H1 (cell line): Measurements from ENCODE around the gene ST3GAL2. TPM values are rescaled to one million over a fixed set of nuclear protein-coding genes. Genes with fewer than 3 reads are reported as not detected.
A peak's percentile ranks its signal among the peaks of the same experiment; 100 is the strongest.

ENCODE experiments used
- BACH1 ChIP-seq: IDR thresholded peaks from 2 replicates; pipeline ENCODE4 v1.6.1; 2012; ENCODE audit warnings: low read length, improper control_type of control experiment
- CHD2 ChIP-seq: IDR thresholded peaks from 2 replicates; pipeline ENCODE4 v1.6.1; 2012; ENCODE audit warnings: low read length, improper control_type of control experiment
- CREB1 ChIP-seq: IDR thresholded peaks from 2 replicates; pipeline ENCODE4 v1.6.1; 2012; ENCODE audit warnings: inconsistent platforms
- CTCF ChIP-seq, 3 experiments: IDR thresholded peaks; 1 replicate in 2 of 3; 2 replicates in 1 of 3; pipeline versions ENCODE4 v1.5.1 to v1.6.1; 2011; ENCODE audit warnings: low read length in 3 of 3, mild to moderate bottlenecking in 3 of 3, inconsistent platforms in 2 of 3, low read depth in 1 of 3, moderate library complexity in 1 of 3; ENCODE audit not compliant: insufficient read depth in 1 of 3; ENCODE audit errors: control extremely low read depth in 1 of 3
- GABPA ChIP-seq: IDR thresholded peaks from 2 replicates; pipeline ENCODE4 v1.6.1; 2011; ENCODE audit warnings: mild to moderate bottlenecking, low read length, moderate library complexity, borderline replicate concordance; ENCODE audit not compliant: insufficient read depth
- POLR2A ChIP-seq, 2 experiments: IDR thresholded peaks; 1 replicate in 1 of 2; 2 replicates in 1 of 2; pipeline ENCODE4 v1.6.1; 2011; ENCODE audit warnings: low read depth in 2 of 2, low read length in 2 of 2, mild to moderate bottlenecking in 2 of 2; ENCODE audit errors: control extremely low read depth in 1 of 2
- POLR2AphosphoS5 ChIP-seq: IDR thresholded peaks from 2 replicates; pipeline ENCODE4 v1.6.1; 2011; ENCODE audit warnings: low read depth, low read length
- RAD21 ChIP-seq, 2 experiments: IDR thresholded peaks in 1 of 2; conservative IDR thresholded peaks in 1 of 2; 2 replicates each; pipeline ENCODE4 v1.6.1; 2011; ENCODE audit warnings: low read depth in 2 of 2, low read length in 2 of 2, improper control_type of control experiment in 1 of 2, inconsistent platforms in 1 of 2, mild to moderate bottlenecking in 1 of 2, moderate library complexity in 1 of 2
- SAP30 ChIP-seq: fragments of 300-600 bp; sonication (generic); IDR thresholded peaks from 2 replicates; pipeline ENCODE4 v1.7.1; 2012; ENCODE audit warnings: low read length, moderate library complexity, mild to moderate bottlenecking, inconsistent platforms; ENCODE audit not compliant: insufficient read depth, insufficient replicate concordance
- SIX5 ChIP-seq: IDR thresholded peaks from 2 replicates; pipeline ENCODE4 v1.6.1; 2011; ENCODE audit warnings: mild to moderate bottlenecking, low read depth, low read length
- SP4 ChIP-seq: IDR thresholded peaks from 2 replicates; pipeline ENCODE4 v1.6.1; 2012; ENCODE audit warnings: low read length, inconsistent platforms
- TBP ChIP-seq: IDR thresholded peaks from 2 replicates; pipeline ENCODE4 v1.6.1; 2011; ENCODE audit warnings: low read depth, low read length, improper control_type of control experiment
- polyA plus RNA-seq, 7 experiments: library from polyadenylated mRNA; depleted of rRNA in 3 of 7; stranded (reverse) in 5 of 7; unstranded in 2 of 7; fragments of >200 nt in 5 of 7; fragments of 200-250 nt in 2 of 7; gene quantifications; 1 replicate in 5 of 7; 2 replicates in 1 of 7; 4 replicates in 1 of 7; pipeline versions ENCODE4 v1.2.1 to v1.2.3, GENCODE V29; 2011 to 2013; ENCODE audit warnings: missing spikeins in 2 of 7, mixed read lengths in 2 of 7
- total RNA-seq: library from RNA; stranded (reverse); fragmentation: NEBNext Ultra II Directional; extraction: Animal tissue kit (Norgen Biotek cat#: 25700); gene quantifications from 2 replicates; pipeline ENCODE4 v1.2.1, GENCODE V29; 2021

Gene ST3GAL2
- total and polyA plus RNA-seq, 2 of the 8 experiments (the other 6 are each of a cell fraction or from before 2014, with no cell fraction given) = 14.4 to 39.7 TPM

- TF ChIP-seq POLR2AphosphoS5 (peak; percentile 62), GABPA (no peak), RAD21 (IDR thresholded peaks at IDR 0.05 in 1 of 2, conservative IDR thresholded peaks at IDR 0.05 in 1 of 2; ENCODE audit: low read depth in 2 of 2, low read length in 2 of 2) (no peak), CHD2 (peak; percentile 83), SIX5 (peak; percentile 100), CREB1 (peak; percentile 78), BACH1 (no peak), POLR2A (IDR thresholded peaks at IDR 0.05; ENCODE audit: control extremely low read depth in 1 of 2, low read depth in 2 of 2, low read length in 2 of 2) (peak; percentile 60 to 87), CTCF (IDR thresholded peaks at IDR 0.05; ENCODE audit: control extremely low read depth in 1 of 3, insufficient read depth in 1 of 3, low read depth in 1 of 3, low read length in 3 of 3) (no peak), TBP (peak; percentile 56; the same call in 1 of the 2 replicates), SP4 (no peak), SAP30 (no peak)
These were observed at the start of gene ST3GAL2 (continued) for GRCh38 chr16:70438969-70439862.
